HL-60/S4 treated with phorbol 12-myristate 13-acetate at 8.2 ng/mL for 4 days and 3 days (cell line): ENCODE results near the gene FAAH.
"Not testable (repeated sequence)": the region's sequence is repeated elsewhere in the genome, so short reads cannot be mapped to it uniquely, and the experiment has no call there.

Source experiments
- in situ Hi-C: fragments of 300-500 bp; cut with MboI; formaldehyde crosslinking; loops from 2 replicates; pipeline ENCODE4 v1.15.0; 2022; ENCODE audit warnings: low sequenced_read_pairs

FAAH gene

GRCh38 chr1:46394108-46394871 is at the start of gene FAAH:
FAAH (plus strand) TSS chr1:46394317; CDS start chr1:46394349, 32 bp downstream.
- in situ Hi-C loops: no loop called here

- in situ Hi-C loops: no loop called here
These were observed 49.6 kb upstream of the FAAH start for GRCh38 chr1:46344481-46344880.

GRCh38 chr1:46345281-46345680 is 48.8 kb upstream of the FAAH start:
- in situ Hi-C loops: no loop called here

GRCh38 chr1:46352363-46352762 is 41.8 kb upstream of the FAAH start:
- in situ Hi-C loops: no loop called here

- in situ Hi-C loops: not testable (repeated sequence)
These were observed 38.2 kb upstream of the FAAH start for GRCh38 chr1:46355920-46356319.

- in situ Hi-C loops: no loop called here
These were observed 32.0 kb upstream of the FAAH start for GRCh38 chr1:46362158-46362557.

- in situ Hi-C loops: no loop called here
These were observed 31.0 kb upstream of the FAAH start for GRCh38 chr1:46363121-46363520.

GRCh38 chr1:46364612-46365011 is 29.5 kb upstream of the FAAH start:
- in situ Hi-C loops: no loop called here

GRCh38 chr1:46365796-46366195 is 28.3 kb upstream of the FAAH start:
- in situ Hi-C loops: not testable (repeated sequence)

- in situ Hi-C loops: no loop called here
These were observed 27.0 kb upstream of the FAAH start for GRCh38 chr1:46367072-46367471.

GRCh38 chr1:46367701-46368100 is 26.4 kb upstream of the FAAH start:
- in situ Hi-C loops: not testable (repeated sequence)

- in situ Hi-C loops: no loop called here
These were observed 25.3 kb upstream of the FAAH start for GRCh38 chr1:46368791-46369190.

GRCh38 chr1:46369542-46370213 is 24.4 kb upstream of the FAAH start:
- in situ Hi-C loops: no loop called here

- in situ Hi-C loops: no loop called here
These were observed 23.9 kb upstream of the FAAH start for GRCh38 chr1:46370214-46370633.

- in situ Hi-C loops: no loop called here
These were observed 21.7 kb upstream of the FAAH start for GRCh38 chr1:46372431-46372830.

GRCh38 chr1:46379996-46380395 is 14.1 kb upstream of the FAAH start:
- in situ Hi-C loops: no loop called here

- in situ Hi-C loops: no loop called here
These were observed 13.6 kb upstream of the FAAH start for GRCh38 chr1:46380508-46380907.

- in situ Hi-C loops: no loop called here
These were observed 607 bp upstream of the FAAH start for GRCh38 chr1:46393510-46393909.

GRCh38 chr1:46394872-46395465 is 852 bp downstream of the FAAH start:
- in situ Hi-C loops: no loop called here

- in situ Hi-C loops: no loop called here
These were observed 2.6 kb downstream of the FAAH start for GRCh38 chr1:46396441-46397398.

- in situ Hi-C loops: no loop called here
These were observed 5.2 kb downstream of the FAAH start for GRCh38 chr1:46399307-46399706.
